Islet of Langerhans (tissue), 1 donor: Measurements from ENCODE around the gene C3orf18.

Source experiments
- FAIRE-seq: peaks from one replicate; lab custom pipeline; 2011; peaks lifted over from hg19 to GRCh38; lab: Jason Lieb, UNC

The C3orf18 gene

GRCh38 chr3:50549226-50549625, 18.3 kb downstream of the C3orf18 start:
- no peak for FAIRE-seq

DNA sequence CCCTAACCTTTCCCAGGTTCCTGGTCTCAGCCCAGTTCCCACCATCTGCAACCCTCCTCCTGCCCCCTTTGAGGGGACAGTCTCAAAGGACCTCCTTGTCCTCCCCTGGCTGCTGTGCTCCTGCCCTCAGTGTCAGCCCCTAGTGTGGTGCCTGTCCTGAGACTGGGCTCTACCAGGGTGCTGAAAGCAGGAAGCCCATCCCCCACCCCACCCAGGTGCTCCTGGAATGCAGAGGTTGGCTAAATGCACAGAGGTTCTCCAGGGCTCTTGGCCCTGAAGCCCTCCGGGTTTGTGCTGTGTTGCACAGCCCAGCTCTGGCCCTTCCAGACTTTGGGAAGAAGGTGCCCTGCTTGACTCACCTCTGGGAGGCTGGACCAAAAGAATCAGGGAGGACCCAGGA, 21.8 kb downstream of the C3orf18 start:
- no peak for FAIRE-seq

- peak; percentile 76 for FAIRE-seq
Measured at GRCh38 chr3:50542177-50543034, 25.1 kb downstream of the C3orf18 start.

GRCh38 chr3:50539356-50540286, 27.9 kb downstream of the C3orf18 start:
- no peak for FAIRE-seq

DNA sequence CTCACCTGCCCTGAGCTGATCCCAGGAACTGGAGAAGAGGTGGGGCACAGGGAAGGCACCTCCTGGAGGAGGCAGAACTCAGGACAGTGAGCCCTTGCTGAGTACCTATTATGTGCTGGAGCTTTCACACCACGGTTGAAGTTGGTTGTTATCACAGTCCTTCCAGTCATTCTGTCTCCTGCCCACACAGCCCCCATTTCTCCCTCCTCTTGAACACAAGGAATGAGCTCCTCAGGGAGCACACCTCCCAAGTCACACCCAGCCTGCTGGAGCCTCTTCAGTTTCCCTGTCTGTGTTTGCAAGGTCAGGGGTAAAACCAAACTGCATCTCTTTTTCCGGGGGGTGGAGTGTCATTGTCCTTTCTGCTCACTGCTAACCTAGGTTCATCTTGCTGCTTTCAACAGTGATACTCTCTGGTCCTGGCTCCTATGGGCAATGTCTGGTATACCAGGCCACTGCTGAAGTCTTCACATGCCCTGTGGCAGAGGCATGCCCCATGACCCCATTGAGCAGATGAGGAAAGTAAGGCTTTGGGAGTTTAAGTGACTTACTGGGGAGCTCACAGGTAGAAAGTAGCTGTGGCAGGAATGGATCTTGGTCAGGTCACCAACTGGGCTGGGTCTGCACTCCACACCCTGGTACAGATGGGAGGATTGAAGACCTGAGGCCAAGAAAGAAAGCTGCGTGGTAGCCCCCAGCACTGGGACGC, 30.0 kb downstream of the C3orf18 start:
- FAIRE-seq: no peak

DNA sequence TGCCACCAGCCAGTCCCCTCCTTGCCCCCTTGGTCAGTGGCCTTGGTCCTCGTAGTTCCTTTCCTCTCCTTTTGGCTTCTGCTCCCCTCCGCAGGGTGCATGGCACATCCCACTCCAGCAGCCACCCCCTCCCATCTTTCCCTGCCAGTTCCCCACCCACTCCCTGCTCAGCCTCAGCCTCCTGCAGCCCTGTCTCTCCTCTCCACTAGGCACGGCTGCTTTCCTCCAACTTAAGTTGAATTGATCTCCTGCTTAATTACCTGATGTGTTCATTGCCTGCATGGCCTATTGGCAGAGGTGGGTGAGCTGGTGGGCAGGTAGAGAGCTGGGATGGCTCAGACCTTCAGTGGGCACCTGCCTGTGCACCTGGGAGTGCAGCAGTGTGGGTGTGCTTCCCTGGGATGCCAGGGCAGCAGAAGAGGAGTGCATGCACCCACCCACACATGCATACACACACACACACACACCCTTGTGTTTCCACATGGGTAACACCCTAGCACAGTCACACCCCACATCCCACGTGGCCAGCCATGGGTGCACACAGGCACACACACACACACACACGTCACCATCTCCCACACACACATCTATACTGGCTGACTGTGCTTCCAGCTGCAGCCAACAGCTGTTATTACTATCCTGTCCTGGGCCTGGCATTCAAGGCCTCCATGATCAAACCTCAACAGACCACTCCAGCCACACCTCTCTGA, 30.9 kb downstream of the C3orf18 start:
- no peak for FAIRE-seq

- no peak for FAIRE-seq
Measured at GRCh38 chr3:50534681-50535330, 32.7 kb downstream of the C3orf18 start.

DNA sequence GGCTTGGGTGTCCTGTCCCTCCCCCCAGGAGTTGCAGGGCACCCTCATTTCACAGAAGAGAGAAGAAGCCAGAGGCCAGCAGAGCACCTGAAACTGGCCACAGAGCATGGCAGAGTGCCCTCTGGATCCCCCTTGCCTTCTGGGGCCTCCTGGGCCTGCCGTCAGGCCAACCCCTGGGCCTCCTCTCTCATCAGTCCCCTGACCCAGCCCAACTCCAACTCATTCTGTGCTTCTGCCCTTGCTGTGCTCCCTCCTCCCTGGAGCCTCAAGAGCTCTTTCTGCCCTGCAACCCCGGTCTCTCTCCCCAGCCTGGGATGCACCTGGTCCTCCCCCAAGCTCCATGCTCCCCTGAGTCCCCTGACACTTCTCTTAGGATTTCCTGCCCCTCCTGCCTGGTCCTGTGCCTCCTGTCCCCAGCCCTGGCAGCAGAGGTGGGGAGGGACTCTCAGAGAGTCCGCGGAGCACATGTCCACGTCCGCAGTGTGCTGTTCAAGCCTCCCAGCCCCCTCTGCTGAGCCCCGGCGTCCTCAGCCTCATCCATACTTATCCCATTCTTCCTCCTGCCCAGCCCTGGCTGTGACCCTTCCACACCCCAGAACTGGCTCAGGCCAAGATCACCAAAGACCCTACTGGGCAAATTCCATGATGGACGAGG, 33.6 kb downstream of the C3orf18 start:
- no peak for FAIRE-seq

GRCh38 chr3:50533316-50533715, 34.2 kb downstream of the C3orf18 start:
- no peak for FAIRE-seq

GRCh38 chr3:50532062-50532705, 35.4 kb downstream of the C3orf18 start:
- no peak for FAIRE-seq

- FAIRE-seq: no peak
Measured at GRCh38 chr3:50531201-50531600, 36.3 kb downstream of the C3orf18 start.

DNA sequence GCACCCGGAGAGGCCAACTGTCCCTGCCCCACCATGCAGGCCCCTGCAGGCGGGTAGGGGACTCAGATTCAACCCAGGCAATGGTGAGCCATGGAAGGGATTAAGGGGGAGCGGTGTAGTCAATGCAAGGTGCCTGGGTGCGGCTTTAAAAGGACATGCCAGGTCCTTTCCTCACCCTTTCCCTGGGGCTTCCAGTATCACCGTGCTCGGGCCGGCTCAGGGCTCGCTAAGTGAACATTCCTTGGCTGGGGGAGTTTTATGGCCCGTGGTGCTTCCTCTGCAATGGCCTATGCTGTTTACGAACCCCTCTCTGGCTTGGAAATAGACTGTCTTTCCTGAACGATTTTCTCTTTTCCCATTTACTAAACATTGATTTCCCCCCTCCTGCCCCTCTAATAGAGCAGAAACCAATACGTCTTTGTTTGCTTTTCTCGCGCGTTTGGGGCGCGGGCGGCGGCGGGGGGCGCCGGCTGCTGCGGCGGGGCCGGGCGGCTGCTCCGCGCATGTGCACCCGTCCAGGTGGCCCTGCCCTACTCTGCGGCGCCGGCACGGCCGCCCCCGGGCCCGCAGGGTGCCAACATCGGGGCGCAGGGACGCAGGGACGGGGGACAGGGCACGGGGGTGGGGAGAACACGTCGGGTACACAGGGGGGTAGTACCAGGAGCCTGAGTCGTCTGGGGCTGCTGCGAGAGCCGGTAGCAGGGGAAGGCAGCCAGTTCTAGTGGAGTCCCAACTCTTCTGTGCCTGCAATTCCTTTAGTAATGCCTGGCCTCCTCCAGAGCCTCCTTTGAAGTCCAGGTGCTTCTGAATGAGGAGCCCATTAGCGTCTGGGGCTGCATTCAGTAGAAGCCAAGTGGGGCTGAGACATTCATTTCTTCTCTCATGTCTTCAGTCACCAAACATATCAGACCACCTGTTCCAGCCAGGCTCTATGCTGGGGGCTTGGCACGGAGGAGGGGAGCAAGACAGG, 37.3 kb downstream of the C3orf18 start:
- no peak for FAIRE-seq

DNA sequence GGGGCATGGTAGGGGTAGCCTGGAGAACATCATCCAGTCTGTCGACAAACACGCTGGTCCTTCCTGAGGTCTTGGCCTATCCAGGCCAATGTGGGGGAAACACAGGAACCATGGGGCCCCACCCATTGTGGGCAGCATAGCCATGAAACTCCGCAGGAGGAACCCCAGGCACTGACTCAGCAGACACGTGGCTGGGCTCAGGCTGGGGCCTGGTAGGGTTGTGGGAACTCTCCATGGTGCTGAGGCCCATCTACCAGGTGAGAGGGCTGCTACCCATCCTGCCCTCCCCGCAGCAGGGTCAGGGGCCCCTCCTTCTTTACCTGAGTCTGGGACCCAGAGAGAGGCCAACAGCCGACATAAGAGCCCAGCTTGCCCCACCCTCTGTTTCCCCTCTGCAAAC, 41.6 kb downstream of the C3orf18 start:
- FAIRE-seq: no peak

GRCh38 chr3:50525191-50525910, 42.2 kb downstream of the C3orf18 start:
- FAIRE-seq: no peak

DNA sequence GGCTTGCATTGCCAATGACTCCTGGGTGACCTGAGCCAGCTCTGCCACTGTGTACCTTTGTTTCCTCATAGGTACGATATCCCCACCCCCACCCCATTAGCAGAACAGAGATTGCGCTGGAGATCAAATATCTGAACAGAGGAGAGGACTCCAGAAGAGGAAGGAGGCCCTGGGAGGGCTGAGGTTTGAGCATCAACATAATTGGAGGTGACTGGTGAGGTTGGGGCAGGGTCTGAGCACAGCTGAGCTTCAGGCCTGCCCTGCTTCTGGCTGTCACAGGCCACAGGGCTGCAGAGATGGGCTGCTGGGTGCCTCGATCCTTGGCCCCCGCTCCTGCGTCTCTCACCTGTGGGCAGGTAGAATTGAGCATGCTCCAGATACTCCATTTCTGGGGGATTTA, 42.8 kb downstream of the C3orf18 start:
- FAIRE-seq: no peak

DNA sequence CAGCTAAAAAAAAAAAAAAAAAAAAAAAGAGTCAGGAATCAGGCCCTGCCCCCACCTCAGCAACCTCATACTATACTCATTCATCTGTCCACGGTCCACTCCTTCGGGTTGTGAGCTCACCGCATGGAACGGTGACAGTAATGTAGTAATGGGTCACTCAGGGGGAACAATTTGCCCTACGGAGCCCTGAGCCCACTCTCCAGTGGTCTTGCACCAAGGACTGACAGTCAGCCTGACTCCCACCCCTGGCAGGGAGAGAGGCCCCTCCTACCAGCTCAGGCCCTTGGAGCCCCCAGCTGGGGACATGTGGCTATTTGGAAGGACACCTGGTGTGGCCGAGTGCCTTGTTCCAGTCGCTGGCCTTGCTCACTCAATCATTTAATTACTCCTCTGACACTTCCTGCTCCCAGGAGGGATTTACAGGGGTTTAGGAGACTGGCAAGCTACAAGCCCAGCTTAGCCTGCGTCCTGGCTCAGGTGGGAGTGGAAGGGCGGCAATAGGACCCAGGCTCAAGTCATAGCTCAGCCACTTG, 44.2 kb downstream of the C3orf18 start:
- FAIRE-seq: no peak

DNA sequence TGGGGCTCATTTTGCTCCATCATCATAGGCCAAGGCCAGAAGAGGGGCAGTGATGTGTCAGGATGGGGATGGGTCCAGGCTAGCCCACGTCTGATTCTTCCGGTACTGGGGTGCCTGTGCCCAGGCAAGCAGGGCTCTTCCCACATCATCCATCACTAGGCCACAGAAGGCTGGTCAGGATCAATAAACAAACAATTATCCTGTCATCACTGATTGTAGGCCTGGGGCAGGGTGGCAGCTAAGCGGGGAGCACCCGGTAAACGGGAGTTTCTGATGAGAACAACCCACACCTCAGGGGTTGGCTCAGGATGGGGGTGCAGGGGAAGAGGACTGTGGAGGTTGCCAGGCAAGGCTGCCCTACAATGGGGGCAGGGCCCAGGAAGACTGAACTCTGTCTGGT, 46.0 kb downstream of the C3orf18 start:
- FAIRE-seq: no peak

DNA sequence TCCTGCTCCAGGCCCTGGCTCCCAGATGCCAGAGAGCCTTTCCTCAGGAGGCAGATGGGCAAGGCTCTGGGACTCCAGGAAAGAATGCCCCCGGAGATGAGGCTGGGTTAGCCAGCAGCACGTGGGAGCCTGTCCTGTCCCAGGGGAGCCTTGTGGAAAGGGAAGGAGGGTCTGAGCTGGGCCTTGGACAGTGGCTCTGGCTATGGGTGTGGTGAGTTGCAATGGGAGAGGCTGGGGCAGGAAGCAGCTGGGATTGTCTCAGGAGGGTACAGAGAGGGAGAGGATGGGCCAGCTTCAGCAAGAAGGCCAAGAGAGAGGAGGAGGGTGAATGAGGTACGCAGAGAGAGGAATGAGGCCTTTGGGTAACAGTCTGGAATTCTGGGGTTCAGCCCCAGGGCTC, 46.7 kb downstream of the C3orf18 start:
- FAIRE-seq: no peak
